Activated naive CD4-positive, alpha-beta T cell treated with anti-CD3 and anti-CD28 coated beads, Interleukin-2, amount 50 U/mL, for 16 hours (primary cell): Measurements from ENCODE around the gene CENPB.

Source experiments
- DNase-seq: peaks from one replicate; pipeline ENCODE4 v3.0.0-alpha.2; 2020

Gene CENPB

DNA sequence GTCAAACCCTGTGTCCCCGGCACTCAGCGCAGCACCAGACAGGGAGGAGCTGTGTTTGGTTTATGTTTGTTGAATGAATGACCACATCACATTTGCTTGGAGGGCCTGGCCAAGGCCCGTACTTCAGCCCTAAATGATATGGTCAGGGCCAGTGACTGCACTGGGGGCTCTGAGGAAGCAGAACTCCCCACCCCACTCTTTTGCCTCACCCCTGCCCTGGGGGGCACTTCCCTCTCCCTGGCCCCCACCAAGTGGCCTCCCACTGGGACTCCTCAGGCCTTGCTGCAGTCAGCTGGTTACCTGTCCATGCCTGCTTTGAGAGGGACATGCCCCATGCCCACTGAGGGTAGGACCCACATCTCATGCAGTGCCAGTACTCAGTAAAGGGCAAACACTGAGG, 21.9 kb downstream of the CENPB start:
- DNase-seq = no peak

DNA sequence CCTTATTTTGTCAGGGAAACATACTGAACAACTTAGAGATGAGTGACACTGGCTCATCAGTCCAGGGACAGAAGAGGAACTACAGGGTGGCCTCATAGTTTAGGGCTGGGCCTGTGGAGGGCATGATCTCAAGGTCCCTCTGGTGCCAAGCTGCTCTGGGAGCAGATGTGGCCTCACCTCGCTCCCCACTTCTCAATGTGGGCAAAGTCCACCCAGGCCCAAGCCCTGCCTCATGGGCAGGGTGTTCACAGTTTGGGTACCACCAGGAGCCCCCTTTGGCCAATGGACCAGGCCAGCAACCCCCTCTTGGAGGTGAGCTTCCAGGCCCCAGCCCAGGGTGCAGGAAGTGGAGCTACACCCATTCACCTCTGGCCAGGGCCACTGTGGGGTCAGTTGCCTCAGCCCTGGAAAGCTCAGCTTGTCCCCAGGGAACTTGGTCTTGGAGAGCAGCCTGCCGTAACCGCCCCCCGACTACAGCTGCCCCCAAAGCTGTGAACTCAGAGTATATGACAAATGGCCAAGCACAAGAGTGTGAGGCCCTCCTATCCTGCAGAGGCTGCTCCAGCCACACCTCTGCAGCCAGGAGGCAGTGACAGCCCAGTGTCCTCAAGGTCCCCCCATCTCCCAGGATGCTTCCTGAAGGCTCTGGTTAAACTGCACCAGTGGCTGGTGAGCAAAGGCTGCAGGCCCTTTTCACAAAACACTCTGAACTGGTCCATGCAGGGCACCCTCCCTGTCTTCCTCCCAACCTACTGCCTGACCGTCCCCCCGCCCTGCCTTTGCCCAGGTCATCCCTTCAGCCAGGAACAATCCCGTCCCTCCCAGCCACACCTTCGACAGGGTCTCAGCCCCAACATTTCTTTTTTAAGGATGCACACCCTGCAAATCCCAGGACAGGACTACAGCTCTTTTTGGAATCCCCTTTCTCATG, 22.6 kb downstream of the CENPB start:
- DNase-seq = no peak

DNA sequence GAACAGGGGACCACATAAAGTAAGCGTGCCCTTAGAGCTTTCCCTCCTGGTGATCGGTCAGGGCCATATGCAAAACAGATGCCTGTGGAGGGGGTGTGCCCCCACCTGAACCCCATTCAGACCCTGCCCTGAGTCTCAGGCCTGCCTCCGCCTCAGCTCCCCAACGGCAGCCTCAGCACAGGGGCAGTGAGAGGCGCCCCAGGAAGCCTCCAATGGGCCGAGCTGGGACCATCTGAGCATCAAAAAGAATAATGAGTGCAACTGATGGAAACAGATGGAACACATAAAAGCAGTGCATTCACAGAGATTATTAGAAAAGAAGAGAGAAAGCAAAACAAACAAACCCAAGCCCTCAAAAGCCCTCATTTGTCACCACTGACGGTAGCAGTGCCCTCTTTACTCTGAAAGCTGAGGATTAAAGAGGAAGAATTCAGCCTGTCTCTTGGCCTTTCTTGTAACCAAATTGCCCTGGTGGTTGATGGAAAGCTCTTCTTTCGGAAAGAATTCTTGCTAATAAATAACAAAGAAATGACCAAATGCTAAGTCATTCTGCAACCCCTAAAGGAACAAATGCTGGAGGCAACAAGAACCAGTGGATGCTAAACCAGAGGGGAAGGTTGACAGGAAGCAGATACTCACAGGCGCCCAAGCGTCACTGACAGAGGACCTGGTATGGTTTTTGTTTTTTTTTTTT, 25.7 kb downstream of the CENPB start:
- no peak for DNase-seq

DNA sequence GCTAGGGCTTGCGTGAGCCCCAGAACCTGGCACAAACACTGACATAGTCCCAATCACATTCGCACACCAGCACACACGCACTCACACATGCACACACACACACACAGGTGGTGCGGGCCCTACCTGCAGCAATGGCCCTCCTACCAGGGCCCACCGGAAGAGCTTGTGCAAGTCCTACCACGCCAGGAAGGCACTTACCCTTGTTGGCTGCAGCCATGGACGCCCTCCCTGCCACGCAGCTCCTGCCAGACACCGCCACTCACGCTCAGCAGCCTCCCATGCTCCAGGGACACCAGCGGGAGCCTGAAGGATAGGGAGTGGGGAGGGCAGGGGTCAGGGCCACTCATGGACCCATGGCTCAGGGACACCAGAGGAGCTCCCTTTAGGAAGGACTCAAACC, 26.7 kb downstream of the CENPB start:
- no peak for DNase-seq

GRCh38 chr20:3759316-3759823, 27.2 kb downstream of the CENPB start:
- no peak for DNase-seq

- no peak for DNase-seq
Observed at GRCh38 chr20:3758566-3758965, 28.0 kb downstream of the CENPB start.

- DNase-seq = no peak
Observed at GRCh38 chr20:3757268-3757667, 29.3 kb downstream of the CENPB start.

DNA sequence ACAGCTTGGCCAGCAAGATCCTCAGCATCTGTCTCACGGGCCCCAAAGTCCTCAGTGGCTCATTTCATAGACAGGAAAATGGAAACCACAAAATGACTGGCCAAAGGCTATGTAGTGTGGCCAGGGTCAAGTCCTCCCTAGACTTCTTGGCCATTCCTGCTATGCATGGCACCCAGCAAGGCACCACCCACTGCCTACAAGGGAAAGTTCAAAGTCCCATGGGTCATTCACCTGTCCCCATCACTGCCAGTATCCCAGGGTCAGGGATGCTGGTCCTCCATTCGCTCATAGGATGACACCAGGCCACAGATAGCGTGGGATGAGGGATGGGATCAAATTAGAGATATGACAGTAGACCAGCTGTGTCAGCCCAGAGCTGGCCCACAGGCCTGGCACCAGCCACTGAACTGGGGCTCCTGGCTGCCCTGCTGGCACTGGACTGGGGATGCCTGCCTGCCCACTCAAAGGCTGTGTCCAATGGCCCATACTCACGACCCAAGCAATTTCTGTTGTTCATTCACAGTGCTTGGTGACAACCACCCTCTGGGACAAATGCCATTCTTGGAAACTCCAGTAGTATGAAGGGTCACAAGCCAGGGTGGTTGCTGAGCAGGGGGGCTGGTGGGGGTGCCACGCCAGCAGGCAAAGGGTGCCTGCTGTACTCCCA, 30.6 kb downstream of the CENPB start:
- no peak for DNase-seq

GRCh38 chr20:3755269-3755668, 31.3 kb downstream of the CENPB start:
- no peak for DNase-seq

GRCh38 chr20:3754276-3754630, 32.3 kb downstream of the CENPB start:
- DNase-seq = no peak

DNA sequence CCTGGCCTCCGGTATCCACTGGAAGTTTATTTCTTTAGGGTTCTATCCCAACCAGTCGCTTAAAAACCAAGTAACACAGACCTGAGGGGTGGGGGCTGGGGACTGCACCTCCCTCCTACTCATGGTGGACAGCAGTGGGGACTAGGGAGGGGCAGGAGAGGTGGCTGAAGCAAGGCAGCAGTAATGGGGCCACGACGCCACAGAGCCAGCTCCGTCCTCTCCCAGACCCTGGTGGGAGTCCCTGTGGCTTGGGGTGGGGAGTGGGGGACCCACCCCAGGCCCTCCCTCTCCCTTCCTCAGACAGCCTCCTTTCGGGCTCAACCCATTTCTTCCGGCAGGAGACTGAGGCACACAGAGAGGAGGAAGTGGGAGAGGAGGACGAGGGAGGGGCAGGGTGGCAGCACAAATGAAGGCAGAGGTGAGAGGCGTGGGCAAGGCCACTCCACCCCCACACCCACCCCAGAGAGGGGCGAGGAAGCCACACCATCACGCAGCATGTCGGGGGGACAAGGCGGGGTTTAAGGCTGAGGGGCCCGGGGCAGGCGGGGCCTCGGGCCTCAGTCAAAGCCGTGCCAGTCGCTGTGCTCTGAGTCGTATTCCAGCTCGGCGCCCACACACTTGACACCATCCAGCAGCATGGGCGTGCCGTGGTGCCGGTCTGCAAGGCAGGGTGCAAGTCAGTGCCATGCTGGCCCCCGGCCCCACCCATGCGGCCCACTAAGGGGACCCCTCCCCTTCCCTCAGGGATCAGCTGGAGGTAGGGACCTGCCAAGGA, 32.9 kb downstream of the CENPB start:
- DNase-seq = no peak

DNA sequence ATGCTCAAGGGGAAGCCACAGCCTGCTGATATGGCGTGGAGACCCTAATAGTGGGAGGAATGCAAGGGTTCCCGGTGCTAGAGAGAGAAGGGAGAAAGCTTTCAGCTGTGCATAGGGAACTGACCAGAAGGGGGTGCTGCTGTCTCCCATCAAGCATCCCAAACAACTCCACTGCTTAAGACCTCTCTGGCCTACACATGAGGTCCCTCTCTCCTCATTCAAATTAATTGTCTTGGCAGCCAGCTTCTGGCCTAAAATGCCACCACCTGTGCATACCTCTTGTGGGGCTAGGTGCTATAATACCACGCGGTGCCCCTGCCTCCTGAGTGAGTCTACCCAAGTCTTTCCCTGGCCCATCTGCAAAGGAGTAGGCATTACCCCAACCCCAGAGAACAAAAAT, 33.4 kb downstream of the CENPB start:
- DNase-seq = peak; percentile 59

- DNase-seq = no peak
Observed at GRCh38 chr20:3752386-3752759, 34.2 kb downstream of the CENPB start.

DNA sequence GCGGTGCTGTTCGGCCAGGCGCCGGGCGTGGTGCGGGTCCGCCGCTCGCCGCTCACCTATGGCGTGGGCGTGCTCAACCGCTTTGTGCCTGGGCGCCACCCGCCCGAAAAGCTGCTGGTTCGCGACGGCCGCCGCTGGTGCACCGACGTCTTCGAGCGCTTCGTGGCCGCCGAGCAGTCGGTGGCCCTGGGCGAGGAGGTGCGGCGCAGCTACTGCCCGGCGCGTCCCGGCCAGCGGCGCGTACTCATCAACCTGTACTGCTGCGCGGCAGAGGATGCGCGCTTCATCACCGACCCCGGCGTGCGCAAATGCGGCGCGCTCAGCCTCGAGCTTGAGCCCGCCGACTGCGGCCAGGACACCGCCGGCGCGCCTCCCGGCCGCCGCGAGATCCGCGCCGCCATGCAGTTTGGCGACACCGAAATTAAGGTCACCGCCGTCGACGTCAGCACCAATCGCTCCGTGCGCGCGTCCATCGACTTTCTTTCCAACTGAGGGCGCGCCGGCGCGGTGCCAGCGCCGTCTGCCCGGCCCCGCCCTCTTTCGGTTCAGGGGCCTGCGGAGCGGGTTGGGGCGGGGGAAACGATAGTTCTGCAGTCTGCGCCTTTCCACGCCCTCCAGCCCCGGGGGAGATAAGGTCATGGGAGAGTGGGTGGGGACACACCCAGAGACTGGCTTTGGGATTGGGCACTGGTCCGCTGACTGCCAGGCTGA, 34.7 kb downstream of the CENPB start:
- peak; percentile 63 for DNase-seq

- DNase-seq = no peak
Observed at GRCh38 chr20:3751305-3751674, 35.2 kb downstream of the CENPB start.

DNA sequence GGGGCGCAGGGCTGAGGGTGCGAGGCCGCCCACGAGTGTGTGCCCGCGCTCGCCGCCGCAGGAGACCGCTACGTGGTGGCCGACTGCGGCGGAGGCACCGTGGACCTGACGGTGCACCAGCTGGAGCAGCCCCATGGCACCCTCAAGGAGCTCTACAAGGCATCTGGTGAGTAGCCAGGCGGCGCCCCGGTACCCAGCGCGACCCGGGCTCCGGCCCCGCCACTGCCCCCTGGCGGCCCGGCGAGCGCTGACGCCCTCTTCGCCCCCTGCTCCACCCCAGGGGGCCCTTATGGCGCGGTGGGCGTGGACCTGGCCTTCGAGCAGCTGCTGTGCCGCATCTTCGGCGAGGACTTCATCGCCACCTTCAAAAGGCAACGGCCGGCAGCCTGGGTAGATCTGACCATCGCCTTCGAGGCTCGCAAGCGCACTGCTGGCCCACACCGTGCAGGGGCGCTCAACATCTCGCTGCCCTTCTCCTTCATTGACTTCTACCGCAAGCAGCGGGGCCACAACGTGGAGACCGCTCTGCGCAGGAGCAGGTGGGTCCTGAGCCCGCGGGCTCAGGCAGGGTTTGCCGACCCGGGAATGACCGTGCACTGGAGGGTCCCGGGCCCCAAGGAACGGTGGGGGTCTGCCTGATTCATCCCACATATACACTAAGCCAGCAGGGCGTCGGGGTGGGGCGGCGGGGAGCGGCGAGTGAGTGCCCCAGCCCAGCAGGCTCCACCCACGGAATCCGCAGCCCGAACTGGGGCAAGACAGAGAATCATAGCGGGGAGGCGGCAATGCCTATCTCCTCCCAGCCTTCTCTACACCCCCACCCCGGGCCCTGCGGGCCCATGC, 36.6 kb downstream of the CENPB start:
- DNase-seq = peak; percentile 43

- DNase-seq = no peak
Observed at GRCh38 chr20:3749087-3749688, 37.4 kb downstream of the CENPB start.

DNA sequence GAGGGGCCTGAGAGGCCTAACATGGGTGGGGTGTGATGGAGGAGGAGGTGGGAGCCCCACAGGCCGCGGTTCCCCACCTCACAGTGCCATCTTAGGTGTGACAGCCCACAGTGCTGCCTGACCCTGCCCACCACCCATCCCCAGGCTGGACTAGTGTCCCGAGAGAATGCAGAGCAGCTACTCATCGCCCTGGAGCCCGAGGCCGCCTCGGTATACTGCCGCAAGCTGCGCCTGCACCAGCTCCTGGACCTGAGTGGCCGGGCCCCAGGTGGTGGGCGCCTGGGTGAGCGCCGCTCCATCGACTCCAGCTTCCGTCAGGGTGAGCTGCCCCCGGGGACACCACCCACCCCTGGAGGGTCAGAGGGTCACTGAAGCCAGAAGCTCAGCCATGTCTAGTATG, 38.5 kb downstream of the CENPB start:
- DNase-seq = no peak

GRCh38 chr20:3747471-3747870, 39.1 kb downstream of the CENPB start:
- DNase-seq = no peak

- DNase-seq = no peak
Observed at GRCh38 chr20:3745686-3746173, 40.8 kb downstream of the CENPB start.
